ENCODE data around the gene PARP15. TPM values are rescaled to one million over a fixed set of nuclear protein-coding genes. Genes with fewer than 3 reads are reported as not detected.

Gene PARP15
- total RNA-seq, 1 experiment from 2014 or later: 0.12 TPM

GRCh38 chr3:122555275-122556071 lies 22.0 kb upstream of the PARP15 start:
- intact Hi-C loops (cut with micrococcal nuclease): no loop called here
- Histone ChIP-seq H3K4me2 (ENCODE audit: low read length) (no peak overlapping the region), H3K36me3 (ENCODE audit: control insufficient read depth in 1 of 2, insufficient read depth in 2 of 2, low read length in 2 of 2) (no peaks in the 10 kb centered on the region), H4K20me1 (ENCODE audit: insufficient read depth) (no peaks in the 10 kb centered on the region), H2AFZ (ENCODE audit: low read depth, low read length, poor library complexity, severe bottlenecking) (no peak overlapping the region), H3K4me1 (ENCODE audit: control insufficient read depth in 1 of 2, insufficient read depth in 2 of 2, low read length in 2 of 2) (no peaks in the 10 kb centered on the region), H3K9me3 (ENCODE audit: control insufficient read depth in 1 of 2, insufficient read depth in 1 of 2, low read depth in 1 of 2, low read length in 2 of 2) (no peaks in the 10 kb centered on the region), H3K27ac (ENCODE audit: low read depth, low read length) (no peak overlapping the region), H3K9ac (ENCODE audit: low read length) (no peak overlapping the region), H3K9me2 (ENCODE audit: insufficient read depth) (no peaks in the 10 kb centered on the region), H3K4me3 (replicated peaks in 1 of 2; ENCODE audit: low read depth in 1 of 2, low read length in 2 of 2) (no peak overlapping the region), H3K27me3 (ENCODE audit: insufficient read depth, low read length) (no peaks in the 10 kb centered on the region), H3K79me2 (ENCODE audit: insufficient read depth, low read length) (no peaks in the 10 kb centered on the region)
- DNase-seq (ENCODE audit: low read depth, low spot score) (no peak), ATAC-seq (no peak)
- BruUV-seq (replicated peaks): no TSS peak
- RAD21 ChIA-PET (ENCODE audit: low non-redundant PET in 1 of 2, low total read pairs in 2 of 2, uncharacterized antibody in 2 of 2, unreplicated experiment in 2 of 2): interaction anchor here in 1 of 2 experiments (0.5 kb wide), 1 partner anchor 124 kb away, joined by 4 read pairs; no protein-coding TSS in a partner anchor
- no peak for TF ChIP-seq JUND (IDR thresholded peaks at IDR 0.05)
- no peak for TF ChIP-seq ZFX (IDR thresholded peaks at IDR 0.05)
- no peak for TF ChIP-seq ZNF274 (IDR thresholded peaks at IDR 0.05; ENCODE audit: low read depth, low read length)
- no peak for TF ChIP-seq CBX3 (IDR thresholded peaks at IDR 0.05; ENCODE audit: low read depth)
- no peak for TF ChIP-seq EZH2 (IDR thresholded peaks at IDR 0.05)
- no peak for TF ChIP-seq EGR1 (IDR thresholded peaks at IDR 0.05; ENCODE audit: low read depth)
- TF ChIP-seq SIN3A (IDR thresholded peaks at IDR 0.05; ENCODE audit: low read depth): no peak
- TF ChIP-seq ATF3 (IDR thresholded peaks at IDR 0.05): no peak
- no peak for TF ChIP-seq CEBPB (IDR thresholded peaks at IDR 0.05; ENCODE audit: low read depth)
- TF ChIP-seq RAD21 (IDR thresholded peaks at IDR 0.05; ENCODE audit: low read depth): no peak
- CTCF ChIA-PET: no interaction called here
- POLR2A ChIA-PET: no interaction called here

GRCh38 chr3:122557356-122557755 lies 20.1 kb upstream of the PARP15 start:
- no TSS peak for BruUV-seq (replicated peaks)
- no peak overlapping the region for H3K4me2 ChIP-seq (ENCODE audit: low read length)
- ChIA-PET POLR2A (no interaction called here), CTCF (no interaction called here), RAD21 (ENCODE audit: low non-redundant PET in 1 of 2, low total read pairs in 2 of 2, uncharacterized antibody in 2 of 2, unreplicated experiment in 2 of 2) (no interaction called here)
- no peaks in the 10 kb centered on the region for H3K79me2 ChIP-seq (ENCODE audit: insufficient read depth, low read length)
- intact Hi-C loops (cut with micrococcal nuclease): no loop called here
- TF ChIP-seq ELF1 (IDR thresholded peaks at IDR 0.05; ENCODE audit: borderline replicate concordance, low read depth) (no peak), SIN3A (IDR thresholded peaks at IDR 0.05; ENCODE audit: low read depth) (no peak), ATF3 (IDR thresholded peaks at IDR 0.05) (no peak), SP1 (IDR thresholded peaks at IDR 0.05; ENCODE audit: low read depth) (no peak), YY1 (IDR thresholded peaks at IDR 0.05; ENCODE audit: extremely low read depth, insufficient replicate concordance, low read depth, low read length) (no peak), SRF (IDR thresholded peaks at IDR 0.05; ENCODE audit: low read depth) (no peak), POLR2A (IDR thresholded peaks at IDR 0.05; ENCODE audit: borderline replicate concordance, extremely low read depth, insufficient read depth, insufficient read length) (no peak), EZH2 (IDR thresholded peaks at IDR 0.05) (no peak), JUND (IDR thresholded peaks at IDR 0.05) (no peak), ZFX (IDR thresholded peaks at IDR 0.05) (no peak), CTCF (IDR thresholded peaks at IDR 0.05 in 2 of 3, conservative IDR thresholded peaks at IDR 0.05 in 1 of 3; ENCODE audit: borderline replicate concordance in 1 of 3, insufficient read depth in 1 of 3, low read depth in 2 of 3, low read length in 2 of 3) (no peak), FOSL1 (IDR thresholded peaks at IDR 0.05; ENCODE audit: low read depth) (no peak), CEBPB (IDR thresholded peaks at IDR 0.05; ENCODE audit: low read depth) (no peak), ZNF274 (IDR thresholded peaks at IDR 0.05; ENCODE audit: low read depth, low read length) (no peak)
- no peak overlapping the region for H3K9ac ChIP-seq (ENCODE audit: low read length)
- no peaks in the 10 kb centered on the region for H3K36me3 ChIP-seq (ENCODE audit: control insufficient read depth in 1 of 2, insufficient read depth in 2 of 2, low read length in 2 of 2)
- no peaks in the 10 kb centered on the region for H3K27me3 ChIP-seq (ENCODE audit: insufficient read depth, low read length)
- no peak overlapping the region for H3K27ac ChIP-seq (ENCODE audit: low read depth, low read length)
- no peaks in the 10 kb centered on the region for H4K20me1 ChIP-seq (ENCODE audit: insufficient read depth)
- no peaks in the 10 kb centered on the region for H3K9me2 ChIP-seq (ENCODE audit: insufficient read depth)
- no peak overlapping the region for H2AFZ ChIP-seq (ENCODE audit: low read depth, low read length, poor library complexity, severe bottlenecking)
- no peaks in the 10 kb centered on the region for H3K4me1 ChIP-seq (ENCODE audit: control insufficient read depth in 1 of 2, insufficient read depth in 2 of 2, low read length in 2 of 2)
- no peak for DNase-seq (ENCODE audit: low read depth, low spot score)
- no peak for ATAC-seq
- H3K9me3 ChIP-seq (ENCODE audit: control insufficient read depth in 1 of 2, insufficient read depth in 1 of 2, low read depth in 1 of 2, low read length in 2 of 2): no peaks in the 10 kb centered on the region
- no peak overlapping the region for H3K4me3 ChIP-seq (replicated peaks in 1 of 2; ENCODE audit: low read depth in 1 of 2, low read length in 2 of 2)
